T-helper 2 cell treated with Interferon-gamma antibody and Interleukin-4, amounts not matched to agents 100 ng/mL and 5 ng/mL, for 36 hours (primary cell): ENCODE results near the gene CASTOR2. TPM values are rescaled to one million over a fixed set of nuclear protein-coding genes. Genes with fewer than 3 reads are reported as not detected.
"Not testable (repeated sequence)": the region's sequence is repeated elsewhere in the genome, so short reads cannot be mapped to it uniquely, and the experiment has no call there.

Experiments used
- intact Hi-C: fragments of 100-400 bp; cut with micrococcal nuclease; formaldehyde crosslinking; loops from one replicate; pipeline ENCODE4 v1.15.1; 2023
- total RNA-seq: library from RNA; stranded (reverse); gene quantifications from 2 replicates; pipeline ENCODE4 v1.2.3, GENCODE V29; 2022

Gene CASTOR2
- 3.7 TPM in 2 replicates for total RNA-seq

DNA sequence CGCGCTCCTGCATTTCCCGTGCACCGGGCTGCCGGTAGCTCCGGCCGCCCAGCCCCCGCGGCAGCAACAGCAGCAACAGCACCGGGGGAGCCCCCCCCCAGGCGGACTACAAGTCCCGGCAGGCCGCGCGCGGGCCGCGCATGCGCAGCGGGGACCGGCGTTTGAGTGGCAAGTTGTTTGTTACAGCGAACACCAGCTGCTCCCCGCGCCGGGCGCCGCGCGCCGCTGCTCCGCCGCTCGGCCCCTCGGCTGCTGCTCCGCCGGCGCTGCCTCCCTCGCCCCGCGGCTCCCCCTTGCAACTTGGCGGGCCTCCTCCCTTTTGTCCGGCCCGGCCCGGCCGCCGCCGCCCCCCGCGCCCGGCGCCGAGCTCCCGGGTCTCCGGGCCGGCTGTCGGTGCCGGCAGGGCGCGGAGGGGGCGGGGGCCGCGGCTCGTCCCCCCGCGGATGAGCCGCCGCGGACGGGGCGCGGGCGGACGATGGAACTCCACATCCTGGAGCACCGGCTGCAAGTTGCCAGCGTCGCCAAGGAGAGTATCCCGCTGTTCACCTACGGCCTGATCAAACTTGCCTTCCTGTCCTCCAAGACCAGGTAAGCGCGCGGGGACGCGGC lies at the start of gene CASTOR2:
Gene CASTOR2, plus strand, starts transcription at position 195 of the 609 bp plus-strand sequence. Its CDS starts 281 bp downstream, at position 476.
- intact Hi-C loops: not testable (repeated sequence)

DNA sequence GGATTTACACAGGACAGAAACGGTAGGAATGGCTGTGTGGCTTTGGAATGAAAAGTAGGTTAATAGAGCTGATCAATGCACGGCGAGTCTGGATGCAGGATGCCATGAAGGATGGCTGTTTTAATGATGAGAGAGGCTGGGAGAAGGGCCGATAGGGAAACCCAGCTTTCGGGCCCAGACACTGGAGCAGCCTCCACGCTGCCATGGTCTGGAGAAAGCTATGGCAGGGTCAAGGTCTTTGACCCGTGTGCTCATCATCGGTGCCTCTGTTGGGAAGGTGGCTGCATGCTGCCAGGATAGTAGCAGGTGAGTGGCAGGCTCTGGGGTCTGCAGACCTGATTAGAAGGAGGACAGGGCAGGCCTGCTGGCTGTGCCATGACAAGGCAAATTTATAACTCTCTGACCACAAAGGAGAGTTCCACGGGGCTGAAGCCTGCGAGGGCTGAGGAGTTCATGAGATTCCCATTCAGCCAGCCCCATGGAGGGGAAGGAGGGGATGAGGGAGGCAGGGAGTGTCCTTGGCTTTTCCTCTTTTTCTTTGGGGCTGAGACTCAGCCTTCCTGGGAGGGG lies 42.1 kb upstream of the CASTOR2 start:
- intact Hi-C loops: not testable (repeated sequence)

- intact Hi-C loops: not testable (repeated sequence)
Measured at GRCh38 chr7:74923644-74924043, 40.9 kb upstream of the CASTOR2 start.

GRCh38 chr7:74926968-74927367 lies 37.5 kb upstream of the CASTOR2 start:
- intact Hi-C loops: not testable (repeated sequence)

DNA sequence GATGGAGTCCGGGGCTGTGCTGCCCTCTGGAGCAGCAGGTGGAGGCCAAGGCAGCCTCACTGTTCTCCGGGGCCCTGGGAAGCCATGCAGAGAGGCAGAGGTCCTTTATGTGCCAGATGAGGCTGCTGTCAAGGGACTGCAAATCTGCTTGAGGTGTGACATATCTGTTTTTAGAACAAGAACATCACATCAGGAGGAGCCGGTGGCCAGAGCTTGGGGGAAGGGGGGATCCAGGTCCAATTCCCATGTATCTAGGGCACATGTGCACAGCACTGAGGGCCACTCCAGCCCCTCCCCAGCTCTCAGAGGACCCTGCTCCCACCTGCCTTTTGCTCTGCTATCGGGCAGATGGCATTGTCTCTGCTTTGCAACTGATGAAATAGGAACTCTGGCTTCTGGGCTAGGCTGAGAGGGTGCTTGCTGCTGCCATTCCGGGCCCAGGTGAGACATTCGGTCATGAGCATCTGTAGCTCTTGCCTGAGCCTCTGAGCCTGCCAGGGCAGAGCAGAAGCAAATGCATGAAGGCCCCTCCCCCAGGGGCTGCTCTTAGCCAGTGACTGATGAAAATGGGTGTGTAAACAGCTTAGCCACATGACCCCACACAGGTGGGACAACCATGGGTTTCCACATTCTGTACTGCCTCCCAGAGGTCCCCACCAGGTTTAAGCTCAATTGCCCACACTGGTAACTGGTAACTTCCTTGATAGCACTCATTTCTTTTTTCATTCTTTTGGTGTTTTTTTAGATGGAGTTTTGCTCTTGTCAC lies 32.8 kb upstream of the CASTOR2 start:
- intact Hi-C loops: not testable (repeated sequence)

DNA sequence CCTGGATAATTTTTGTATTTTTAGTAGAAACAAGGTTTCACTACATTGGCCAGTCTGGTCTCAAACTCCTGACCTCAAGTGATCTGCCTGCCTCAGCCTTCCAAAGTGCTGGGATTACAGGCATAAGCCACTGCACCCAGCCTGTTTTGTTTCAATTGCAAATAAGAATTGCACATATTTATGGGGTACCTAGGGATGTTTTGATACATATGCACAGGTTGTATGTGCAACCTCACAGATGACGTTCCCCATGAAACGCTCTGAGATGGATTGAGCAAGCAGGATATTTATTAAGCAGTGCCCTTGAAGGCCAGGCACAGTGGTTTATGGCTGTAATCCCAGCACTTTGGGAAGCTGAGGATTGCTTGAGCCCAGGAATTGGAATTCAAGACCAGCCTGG lies 25.1 kb upstream of the CASTOR2 start:
- intact Hi-C loops: not testable (repeated sequence)

- intact Hi-C loops: not testable (repeated sequence)
Measured at GRCh38 chr7:74941302-74942069, 23.0 kb upstream of the CASTOR2 start.

DNA sequence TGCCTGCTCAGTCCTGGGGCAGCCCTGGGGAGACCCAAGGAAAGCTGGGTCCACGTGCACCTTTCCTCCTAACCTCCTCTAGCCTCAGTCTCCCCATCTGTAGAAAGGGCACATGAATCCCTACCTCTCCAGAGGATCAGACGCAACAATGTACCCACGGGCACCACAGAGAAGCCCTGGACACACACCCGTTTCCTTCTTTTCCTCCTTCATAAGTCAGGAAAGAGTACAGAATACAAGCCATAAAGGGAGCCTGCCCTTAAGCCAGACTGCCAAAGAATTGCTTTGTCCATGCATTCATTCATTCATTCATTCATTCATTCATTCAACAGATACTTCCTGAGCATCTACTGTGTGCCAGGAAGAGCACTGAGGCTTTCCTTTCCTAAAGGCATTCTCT lies 20.6 kb upstream of the CASTOR2 start:
- intact Hi-C loops: not testable (repeated sequence)

DNA sequence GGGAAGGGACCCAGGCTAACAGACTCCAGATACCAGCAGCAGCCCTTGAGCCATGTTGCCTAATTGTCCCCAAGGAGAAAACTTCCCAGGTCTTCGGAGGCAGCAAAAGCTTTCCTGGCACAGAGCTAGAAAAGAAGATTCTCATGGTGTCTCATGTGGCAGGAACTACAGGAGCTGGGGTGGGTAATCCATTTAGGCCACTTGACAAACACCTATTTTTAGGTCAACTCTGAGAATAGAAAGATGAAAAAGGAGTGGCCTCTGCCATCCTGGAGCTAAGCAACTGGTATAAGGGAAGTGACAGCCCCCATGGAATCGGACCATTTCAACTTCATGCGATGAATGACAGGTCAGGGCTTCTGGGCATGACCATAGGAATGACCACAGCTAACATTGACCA lies 16.8 kb upstream of the CASTOR2 start:
- intact Hi-C loops: not testable (repeated sequence)

GRCh38 chr7:74953774-74954173 lies 10.7 kb upstream of the CASTOR2 start:
- intact Hi-C loops: not testable (repeated sequence)

DNA sequence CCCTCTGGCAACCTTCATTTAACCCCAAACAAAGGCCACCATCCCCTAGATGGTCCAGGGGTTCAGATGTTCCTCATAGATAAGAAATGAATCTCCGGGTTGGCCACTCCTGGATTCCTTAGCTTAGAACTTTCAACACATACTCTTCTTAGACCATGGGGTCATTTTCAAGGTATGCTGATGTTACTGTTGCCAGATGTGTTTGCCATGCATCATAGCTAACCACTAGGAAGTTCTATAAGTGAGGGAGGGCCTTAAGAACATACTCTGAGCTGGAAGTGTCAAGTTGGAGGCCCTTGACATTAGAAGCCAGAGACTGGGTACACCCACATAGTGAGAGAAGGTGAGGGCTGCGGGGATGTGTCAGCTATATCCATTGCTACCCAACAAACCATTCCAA lies 6.2 kb upstream of the CASTOR2 start:
- intact Hi-C loops: not testable (repeated sequence)

- intact Hi-C loops: not testable (repeated sequence)
Measured at GRCh38 chr7:74963704-74964510, 598 bp upstream of the CASTOR2 start.

GRCh38 chr7:74966208-74966854 lies 1.8 kb downstream of the CASTOR2 start:
- intact Hi-C loops: not testable (repeated sequence)

- intact Hi-C loops: not testable (repeated sequence)
Measured at GRCh38 chr7:74966909-74967308, 2.4 kb downstream of the CASTOR2 start.

DNA sequence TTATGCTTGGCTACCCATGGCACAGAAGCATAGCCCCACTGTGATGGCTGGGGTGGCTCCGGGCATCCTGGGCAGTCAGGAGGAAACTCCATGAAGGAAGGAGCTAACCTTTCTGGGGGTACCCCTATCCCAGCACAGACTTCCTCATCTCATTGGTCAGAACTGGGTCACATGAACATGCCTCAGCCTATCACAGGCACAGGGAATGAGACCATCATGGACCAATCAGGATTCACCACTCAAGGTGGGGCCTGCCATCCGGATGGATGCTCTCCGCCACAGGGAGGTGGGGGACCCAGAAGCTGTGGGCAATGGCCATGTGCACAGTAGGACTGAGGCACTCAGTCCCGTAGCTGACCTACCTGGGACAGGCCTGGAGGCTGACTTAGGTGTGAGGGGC lies 6.9 kb downstream of the CASTOR2 start:
- intact Hi-C loops: not testable (repeated sequence)

DNA sequence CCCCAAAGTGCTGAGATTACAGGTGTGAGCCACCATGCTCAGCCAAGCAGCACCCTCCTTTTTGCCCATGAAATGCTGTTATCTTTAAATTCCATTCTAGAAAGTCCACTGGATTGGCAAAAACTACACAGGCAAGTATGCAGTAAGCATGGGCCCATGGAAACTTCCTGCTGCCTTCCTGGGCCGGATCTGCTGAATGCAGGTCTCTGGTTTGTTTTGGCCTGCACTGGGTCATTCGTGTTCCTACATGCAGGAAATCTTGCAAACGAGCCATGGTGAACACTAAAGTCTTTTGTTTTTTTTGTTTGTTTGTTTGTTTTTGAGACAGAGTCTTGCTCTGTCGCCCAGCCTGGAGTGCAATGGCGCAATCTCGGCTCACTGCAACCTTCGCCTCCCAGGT lies 7.9 kb downstream of the CASTOR2 start:
- intact Hi-C loops: not testable (repeated sequence)

DNA sequence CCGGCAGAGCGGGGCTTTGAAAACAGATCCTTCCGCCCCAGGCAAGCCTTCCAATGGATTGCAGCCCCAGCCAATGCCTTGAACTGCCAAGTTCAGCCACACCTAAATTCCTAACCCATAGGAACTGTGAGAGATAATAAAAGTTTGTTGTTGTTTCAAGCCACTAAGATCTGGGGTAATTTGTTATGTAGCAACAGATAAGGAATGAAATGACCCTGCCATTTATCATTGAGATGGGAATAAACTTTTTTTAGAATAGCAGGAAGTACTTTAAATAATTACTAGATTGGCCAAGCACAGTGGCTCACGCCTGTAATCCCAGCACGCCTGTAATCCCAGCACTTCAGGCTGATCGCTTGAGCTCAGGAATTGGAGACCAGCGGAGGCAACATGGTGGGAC lies 11.5 kb downstream of the CASTOR2 start:
- intact Hi-C loops: not testable (repeated sequence)

DNA sequence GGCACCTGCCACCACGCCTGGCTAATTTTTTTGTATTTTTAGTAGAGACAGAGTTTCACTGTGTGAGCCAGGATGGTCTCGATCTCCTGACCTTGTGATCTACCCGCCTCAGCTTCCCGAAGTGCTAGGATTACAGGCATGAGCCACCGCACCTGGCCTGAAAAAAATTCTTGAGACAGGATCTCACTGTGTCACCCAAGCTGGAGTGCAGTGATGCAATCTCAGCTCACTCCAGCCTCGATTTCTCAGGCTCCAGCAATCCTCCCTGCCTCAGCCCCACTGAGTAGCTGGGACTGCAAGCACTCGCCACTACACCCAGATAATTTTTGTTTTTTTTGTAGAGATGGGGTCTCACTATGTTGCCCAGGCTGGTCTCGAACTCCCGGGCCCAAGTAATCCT lies 13.0 kb downstream of the CASTOR2 start:
- intact Hi-C loops: not testable (repeated sequence)

DNA sequence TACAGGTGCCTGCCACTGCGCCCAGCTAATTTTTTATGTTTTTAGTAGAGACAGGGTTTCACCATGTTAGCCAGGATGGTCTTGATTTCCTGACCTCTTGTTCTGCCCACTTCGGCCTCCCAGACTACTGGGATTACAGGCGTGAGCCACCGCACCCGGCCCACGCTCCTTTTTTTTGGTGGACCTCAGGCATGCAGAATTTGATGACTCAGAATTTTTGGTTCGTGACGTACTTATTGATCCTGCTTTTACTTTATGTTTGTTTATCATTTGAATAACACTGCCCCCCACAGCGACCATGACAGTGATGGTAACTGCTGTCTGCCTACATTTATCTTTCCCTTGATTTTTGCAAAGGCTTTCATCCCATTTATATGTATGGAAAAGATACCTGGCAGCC lies 23.9 kb downstream of the CASTOR2 start:
- intact Hi-C loops: not testable (repeated sequence)

GRCh38 chr7:74993121-74993520 lies 28.6 kb downstream of the CASTOR2 start:
- intact Hi-C loops: no loop called here
